Progenitor cell of endocrine pancreas (in vitro differentiated cells): ENCODE results near the gene WDR11. TPM values are rescaled to one million over a fixed set of nuclear protein-coding genes. Genes with fewer than 3 reads are reported as not detected.
"Not testable (repeated sequence)": the region's sequence is repeated elsewhere in the genome, so short reads cannot be mapped to it uniquely, and the experiment has no call there.

ENCODE experiments used
- DNase-seq: peaks from one replicate; pipeline ENCODE4 v3.0.0; 2021; ENCODE audit warnings: low spot score; ENCODE audit not compliant: unreplicated experiment
- H3K27ac Mint-ChIP-seq: 2 replicates; pipeline ENCODE4 v1.8.0; 2021; ENCODE audit warnings: mild to moderate bottlenecking, moderate library complexity, mixed read lengths
- H3K27me3 Mint-ChIP-seq: 2 replicates; pipeline ENCODE4 v1.8.0; 2021; ENCODE audit warnings: mixed read lengths
- H3K36me3 Mint-ChIP-seq: 2 replicates; pipeline ENCODE4 v1.8.0; 2022; ENCODE audit warnings: mixed read lengths; ENCODE audit not compliant: insufficient read depth
- H3K4me1 Mint-ChIP-seq: 2 replicates; pipeline ENCODE4 v1.8.0; 2021; ENCODE audit warnings: low read depth, mixed read lengths
- H3K4me3 Mint-ChIP-seq: 2 replicates; pipeline ENCODE4 v1.8.0; 2021; ENCODE audit warnings: low read depth, mild to moderate bottlenecking, moderate library complexity, mixed read lengths
- H3K9me3 Mint-ChIP-seq: 2 replicates; pipeline ENCODE4 v1.8.0; 2021; ENCODE audit warnings: low read depth, mixed read lengths
- CTCF ChIP-seq: fragments of 200-600 bp; sonication (generic); IDR thresholded peaks from one replicate; pipeline ENCODE4 v1.5.0; 2021; ENCODE audit warnings: antibody characterized with exemption, mild to moderate bottlenecking; ENCODE audit not compliant: unreplicated experiment
- total RNA-seq: library from RNA; stranded (reverse); gene quantifications from 2 replicates; pipeline ENCODE4 v1.2.1, GENCODE V29; 2021

The WDR11 gene
- total RNA-seq, 1 donor from 2014 or later: 66.1 TPM

DNA sequence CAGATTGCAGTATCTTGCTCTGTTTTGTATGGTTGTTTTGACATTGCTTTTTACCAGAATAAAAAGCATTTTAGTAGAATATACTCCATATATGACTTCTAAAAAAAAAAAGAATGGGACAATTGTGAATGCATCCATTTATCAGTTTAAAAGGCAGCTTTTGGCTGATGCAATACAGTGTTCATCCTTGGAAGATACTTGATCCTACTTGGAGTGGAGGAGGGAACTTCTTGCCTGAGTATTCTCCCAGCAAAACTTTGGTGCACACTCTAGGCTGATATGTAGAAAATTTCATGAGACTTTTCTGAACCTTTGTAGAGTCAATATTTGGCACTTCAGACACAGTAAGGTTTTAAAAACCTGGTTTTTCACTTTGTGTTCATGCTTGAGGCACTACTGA is 40.2 kb downstream of the WDR11 start:
- H3K36me3 Mint-ChIP-seq: peaks cover 30% of the 10 kb centered on the region
- no peaks in the 10 kb centered on the region for H3K27me3 Mint-ChIP-seq
- H3K27ac Mint-ChIP-seq: no peak overlapping the region
- no peaks in the 10 kb centered on the region for H3K4me1 Mint-ChIP-seq
- no peaks in the 10 kb centered on the region for H3K9me3 Mint-ChIP-seq
- no peak for TF ChIP-seq CTCF
- H3K4me3 Mint-ChIP-seq: no peak overlapping the region
- DNase-seq: no peak

GRCh38 chr10:120894556-120894955 is 43.4 kb downstream of the WDR11 start:
- no peaks in the 10 kb centered on the region for H3K4me1 Mint-ChIP-seq
- no peak for TF ChIP-seq CTCF
- no peak overlapping the region for H3K27ac Mint-ChIP-seq
- DNase-seq: no peak
- H3K4me3 Mint-ChIP-seq: no peak overlapping the region
- no peaks in the 10 kb centered on the region for H3K9me3 Mint-ChIP-seq
- H3K36me3 Mint-ChIP-seq: peaks cover 28% of the 10 kb centered on the region
- H3K27me3 Mint-ChIP-seq: no peaks in the 10 kb centered on the region

DNA sequence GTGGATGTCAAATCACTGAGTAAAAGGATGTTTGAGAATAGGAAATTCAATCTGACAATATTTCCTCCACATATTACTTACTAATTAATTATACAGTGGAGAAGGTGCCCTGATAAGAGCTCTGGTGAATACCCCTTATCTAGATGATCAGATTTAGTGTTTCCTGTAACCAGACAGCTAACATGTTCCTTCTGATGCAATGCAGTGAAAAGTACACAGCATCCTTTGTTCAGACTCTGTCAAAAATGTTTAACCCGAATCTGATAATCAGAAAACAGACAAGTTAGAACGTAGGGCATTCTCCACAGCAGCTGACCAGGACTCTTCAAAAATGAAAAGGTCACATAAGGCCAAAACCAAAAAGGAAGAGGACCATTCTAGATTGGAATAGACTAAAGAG is 46.2 kb downstream of the WDR11 start:
- Mint-ChIP-seq H3K27ac (no peak overlapping the region), H3K9me3 (no peaks in the 10 kb centered on the region), H3K4me3 (no peak overlapping the region), H3K4me1 (no peaks in the 10 kb centered on the region), H3K27me3 (no peaks in the 10 kb centered on the region), H3K36me3 (peaks cover 25% of the 10 kb centered on the region)
- TF ChIP-seq CTCF: no peak
- DNase-seq: no peak

GRCh38 chr10:120905268-120905667 is 54.1 kb downstream of the WDR11 start:
- TF ChIP-seq CTCF: no peak
- no peak overlapping the region for H3K4me3 Mint-ChIP-seq
- H3K36me3 Mint-ChIP-seq: peaks cover 53% of the 10 kb centered on the region
- peaks cover 15% of the 10 kb centered on the region for H3K9me3 Mint-ChIP-seq
- H3K27ac Mint-ChIP-seq: no peak overlapping the region
- no peaks in the 10 kb centered on the region for H3K27me3 Mint-ChIP-seq
- H3K4me1 Mint-ChIP-seq: no peaks in the 10 kb centered on the region
- DNase-seq: no peak

DNA sequence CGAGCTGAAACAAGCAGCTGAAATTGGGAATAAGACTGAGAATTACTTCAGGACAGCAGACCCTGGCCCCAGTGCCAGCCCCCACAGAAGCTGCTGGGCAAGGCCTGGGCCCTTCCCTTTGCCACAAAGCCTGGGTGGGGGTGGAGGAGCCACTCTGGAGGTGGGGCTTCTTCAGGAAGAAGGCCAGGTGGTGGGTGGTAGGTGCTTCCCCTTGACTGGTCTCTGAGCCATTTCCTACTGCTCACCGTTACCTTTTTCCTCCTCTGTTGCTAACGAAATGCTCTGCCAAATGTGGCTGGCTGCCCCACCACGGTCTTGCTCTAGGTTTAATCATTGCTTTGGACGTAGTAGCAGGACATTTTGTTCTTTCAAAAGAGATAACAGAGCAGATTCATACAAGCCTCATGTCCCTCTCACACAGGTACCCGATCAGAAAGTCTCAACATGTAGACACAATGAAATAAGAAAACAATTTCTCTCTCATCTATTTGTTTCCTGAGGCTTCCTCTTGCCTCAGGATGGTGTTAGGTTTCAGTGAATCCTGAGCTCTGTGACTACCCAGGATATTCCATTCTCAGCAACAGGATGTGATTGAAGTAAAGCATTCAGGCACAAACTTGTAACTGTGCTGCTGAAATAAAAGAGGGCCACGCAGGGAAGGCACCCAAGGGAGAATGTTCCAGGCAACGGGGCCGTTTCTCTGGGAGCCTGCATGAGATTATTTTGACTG is 66.5 kb downstream of the WDR11 start:
- TF ChIP-seq CTCF: no peak
- no peak overlapping the region for H3K4me3 Mint-ChIP-seq
- no peaks in the 10 kb centered on the region for H3K27me3 Mint-ChIP-seq
- no peaks in the 10 kb centered on the region for H3K4me1 Mint-ChIP-seq
- H3K27ac Mint-ChIP-seq: no peak overlapping the region
- peaks cover 2% of the 10 kb centered on the region for H3K9me3 Mint-ChIP-seq
- no peak for DNase-seq
- no peaks in the 10 kb centered on the region for H3K36me3 Mint-ChIP-seq

DNA sequence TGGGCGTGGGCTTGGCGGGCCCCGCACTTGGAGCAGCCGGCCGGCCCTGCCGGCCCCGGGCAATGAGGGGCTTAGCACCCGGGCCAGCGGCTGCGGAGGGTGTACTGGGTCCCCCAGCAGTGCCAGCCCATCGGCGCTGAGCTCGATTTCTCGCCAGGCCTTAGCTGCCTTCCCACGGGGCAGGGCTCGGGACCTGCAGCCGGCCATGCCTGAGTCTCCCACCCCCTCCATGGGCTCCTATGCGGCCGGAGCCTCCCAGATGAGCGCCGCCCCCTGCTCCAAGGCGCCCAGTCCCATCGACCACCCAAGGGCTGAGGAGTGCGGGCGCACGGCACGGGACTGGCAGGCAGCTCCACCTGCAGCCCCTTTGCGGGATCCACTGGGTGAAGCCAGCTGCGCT is 72.7 kb downstream of the WDR11 start:
- H3K36me3 Mint-ChIP-seq, H3K4me3 Mint-ChIP-seq, H3K4me1 Mint-ChIP-seq, H3K27ac Mint-ChIP-seq, DNase-seq, H3K27me3 Mint-ChIP-seq, H3K9me3 Mint-ChIP-seq: not testable (repeated sequence)
